GM23248 (cell line): ENCODE measurements around the gene KIAA2012.

ENCODE experiments used
- EZH2 ChIP-seq: fragments of 200-600 bp; sonication (generic); IDR thresholded peaks from 2 replicates; pipeline ENCODE4 v1.6.1; 2018; ENCODE audit warnings: antibody characterized with exemption, mild to moderate bottlenecking; ENCODE audit not compliant: insufficient read depth, poor library complexity, severe bottlenecking
- EZH2phosphoT487 ChIP-seq: fragments of 200-600 bp; sonication (generic); IDR thresholded peaks from 2 replicates; pipeline ENCODE4 v1.6.1; 2018; ENCODE audit warnings: antibody characterized with exemption, moderate library complexity, mild to moderate bottlenecking, low read depth; ENCODE audit not compliant: insufficient read depth

DNA sequence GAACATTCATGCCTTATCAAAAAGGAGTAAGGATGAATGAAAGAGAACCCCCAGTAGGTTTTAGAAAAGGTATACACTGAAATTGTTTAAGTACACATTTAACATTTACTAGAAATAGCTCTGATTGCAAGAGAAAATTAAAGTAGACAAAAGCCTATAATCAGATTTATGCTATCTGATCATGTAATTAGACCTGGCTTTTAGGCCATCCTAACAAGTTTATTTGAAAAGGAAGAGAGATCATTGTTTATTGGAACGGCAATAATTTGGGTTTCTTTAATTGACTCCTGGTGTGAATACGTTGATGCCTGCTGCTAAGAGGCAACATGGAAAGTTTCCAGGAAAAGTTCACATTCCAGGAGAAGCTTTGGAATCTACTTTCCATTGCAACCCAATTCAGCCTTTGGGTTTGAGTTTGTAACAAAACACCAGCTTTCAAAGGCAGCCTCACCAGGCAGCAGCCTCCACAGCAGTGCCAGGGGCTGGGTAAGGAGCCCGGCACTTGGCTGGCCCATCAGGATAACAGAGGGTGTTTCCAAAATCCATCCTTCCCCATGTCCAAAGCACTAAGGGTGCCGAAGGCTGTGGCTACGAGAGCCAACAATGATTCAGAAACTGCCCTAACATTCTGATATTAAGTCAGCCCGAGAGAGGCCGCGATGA lies 21.4 kb upstream of the KIAA2012 start:
- no peak for TF ChIP-seq EZH2
- TF ChIP-seq EZH2phosphoT487, result no peak
